Kidney (tissue), 14 donors: Measurements from ENCODE around the gene SPIN1. TPM values are rescaled to one million over a fixed set of nuclear protein-coding genes. Genes with fewer than 3 reads are reported as not detected.

ENCODE experiments used
- DNase-seq, 5 donors: peaks; one replicate each; pipeline ENCODE4 v3.0.0-alpha.2; 2013 to 2020
- FAIRE-seq: peaks from 2 replicates; lab custom pipeline; 2012; peaks lifted over from hg19 to GRCh38; lab: Jason Lieb, UNC
- H3K27ac ChIP-seq, 2 donors: one replicate each; pipeline ENCODE4 v1.7.0; 2013; ENCODE audit warnings: low read depth in 2 of 2, low read length in 2 of 2, inconsistent platforms in 1 of 2
- H3K27me3 ChIP-seq: one replicate; pipeline ENCODE4 v1.7.1; 2013; ENCODE audit warnings: low read length, inconsistent platforms; ENCODE audit not compliant: control insufficient read depth, insufficient read depth
- H3K36me3 ChIP-seq, 3 donors: one replicate each; pipeline versions ENCODE4 v1.7.0 to v1.7.1; 2013; ENCODE audit warnings: low read length in 3 of 3, control low read depth in 1 of 3, inconsistent platforms in 1 of 3; ENCODE audit not compliant: insufficient read depth in 3 of 3, control insufficient read depth in 2 of 3
- H3K4me1 ChIP-seq, 3 donors: one replicate each; pipeline versions ENCODE4 v1.7.0 to v1.7.1; 2013; ENCODE audit warnings: low read length in 3 of 3, inconsistent platforms in 1 of 3, low read depth in 1 of 3; ENCODE audit not compliant: control insufficient read depth in 2 of 3, insufficient read depth in 2 of 3
- H3K4me3 ChIP-seq, 3 donors: one replicate each; pipeline versions ENCODE4 v1.7.0 to v1.8.1; 2013; ENCODE audit warnings: low read length in 3 of 3, control low read depth in 1 of 3, inconsistent platforms in 1 of 3
- H3K9ac ChIP-seq, 3 donors: one replicate each; pipeline versions ENCODE4 v1.7.0 to v1.7.1; 2013; ENCODE audit warnings: low read length in 3 of 3, control low read depth in 1 of 3, inconsistent platforms in 1 of 3
- H3K9me3 ChIP-seq, 3 donors: one replicate each; pipeline versions ENCODE4 v1.7.0 to v1.7.1; 2013; ENCODE audit warnings: low read length in 3 of 3, control low read depth in 1 of 3, inconsistent platforms in 1 of 3; ENCODE audit not compliant: control insufficient read depth in 2 of 3, insufficient read depth in 1 of 3
- CTCF ChIP-seq: IDR thresholded peaks from 3 replicates; pipeline ENCODE4 v1.5.1; 2012; ENCODE audit warnings: mild to moderate bottlenecking, moderate library complexity, borderline replicate concordance; ENCODE audit not compliant: insufficient read depth; ENCODE audit errors: extremely low read depth
- intact Hi-C: fragments of 100-400 bp; cut with DNase I; formaldehyde crosslinking; loops from one replicate; pipeline ENCODE4 v1.11.1; 2022
- polyA plus RNA-seq: library from polyadenylated mRNA; stranded (reverse); fragments of 350-450 nt; fragmentation: Illumina TruSeq; extraction: RNeasy Lipid Tissue Mini Kit (QIAGEN cat#74804); gene quantifications from one replicate; pipeline ENCODE4 v1.2.3, GENCODE V29; 2014; ENCODE audit warnings: low read depth, low replicate concordance; ENCODE audit not compliant: insufficient read depth
- total RNA-seq: library from RNA; stranded (reverse); fragmentation: NEBNext Ultra II Directional; extraction: Animal tissue kit (Norgen Biotek cat#: 25700); gene quantifications from one replicate; pipeline ENCODE4 v1.2.1, GENCODE V29; 2021
- donor health status: control.
- donor health status: control.
- donor health status: control.
- donor health status: control.
- donor health status: control.
- donor health status: DM: yes; HTN: yes; CAD: no.
- donor health status: Normal renal cell carcinoma (clear cell type).

The SPIN1 gene
- total and polyA plus RNA-seq, 2 donors from 2014 or later: 27.9 to 88.7 TPM

GRCh38 chr9:88451160-88451559, 62.9 kb downstream of the SPIN1 start:
- TF ChIP-seq CTCF: no peak
- Histone ChIP-seq H3K27me3 (no peaks in the 10 kb centered on the region), H3K4me3 (no peak overlapping the region), H3K27ac (no peak overlapping the region), H3K36me3 (peaks cover 7 to 16% (median 16%) of the 10 kb centered on the region in 3 donors), H3K4me1 (peaks cover 0 to 5% (median 0%) of the 10 kb centered on the region in 3 donors), H3K9me3 (no peaks in the 10 kb centered on the region), H3K9ac (no peak overlapping the region)
- FAIRE-seq: no peak
- intact Hi-C loops: no loop called here
- DNase-seq: no peak

GRCh38 chr9:88458716-88459465, 70.6 kb downstream of the SPIN1 start:
- intact Hi-C loops: no loop called here
- Histone ChIP-seq H3K9me3 (no peaks in the 10 kb centered on the region), H3K9ac (no peak overlapping the region), H3K36me3 (peaks cover 0 to 6% (median 2%) of the 10 kb centered on the region in 3 donors), H3K4me1 (peaks cover 0 to 6% (median 0%) of the 10 kb centered on the region in 3 donors), H3K4me3 (no peak overlapping the region), H3K27ac (no peak overlapping the region), H3K27me3 (no peaks in the 10 kb centered on the region)
- no peak for TF ChIP-seq CTCF
- FAIRE-seq (no peak), DNase-seq (peak in 1 of 5 donors; percentile 41)

GRCh38 chr9:88460587-88461332, 72.5 kb downstream of the SPIN1 start:
- no peaks in the 10 kb centered on the region for H3K27me3 ChIP-seq
- TF ChIP-seq CTCF: no peak
- no peak overlapping the region for H3K9ac ChIP-seq
- FAIRE-seq (no peak), DNase-seq (no peak)
- intact Hi-C loops: no loop called here
- H3K9me3 ChIP-seq: no peaks in the 10 kb centered on the region
- peaks cover 0 to 6% (median 0%) of the 10 kb centered on the region in 3 donors for H3K4me1 ChIP-seq
- H3K36me3 ChIP-seq: peaks cover 0 to 6% (median 5%) of the 10 kb centered on the region in 3 donors
- no peak overlapping the region for H3K27ac ChIP-seq
- H3K4me3 ChIP-seq: no peak overlapping the region
